NB4 (cell line): ENCODE results near the gene STAB1.

ENCODE experiments used
- CTCF ChIP-seq: IDR thresholded peaks from one replicate; pipeline ENCODE4 v1.5.1; 2012; ENCODE audit warnings: low read depth, low read length
- MYC ChIP-seq: IDR thresholded peaks from 2 replicates; pipeline ENCODE4 v1.6.1; 2011; ENCODE audit warnings: low read depth, low read length

GRCh38 chr3:52530918-52531826, 36.0 kb downstream of the STAB1 start:
- TF ChIP-seq MYC = no peak
- TF ChIP-seq CTCF = no peak
